ENCODE results near the gene LMO3.

GRCh38 chr12:16588812-16589211 lies 17.1 kb downstream of the LMO3 start:
- no peak for TF ChIP-seq POLR2A (IDR thresholded peaks at IDR 0.05)
- TF ChIP-seq, protein P1, sequence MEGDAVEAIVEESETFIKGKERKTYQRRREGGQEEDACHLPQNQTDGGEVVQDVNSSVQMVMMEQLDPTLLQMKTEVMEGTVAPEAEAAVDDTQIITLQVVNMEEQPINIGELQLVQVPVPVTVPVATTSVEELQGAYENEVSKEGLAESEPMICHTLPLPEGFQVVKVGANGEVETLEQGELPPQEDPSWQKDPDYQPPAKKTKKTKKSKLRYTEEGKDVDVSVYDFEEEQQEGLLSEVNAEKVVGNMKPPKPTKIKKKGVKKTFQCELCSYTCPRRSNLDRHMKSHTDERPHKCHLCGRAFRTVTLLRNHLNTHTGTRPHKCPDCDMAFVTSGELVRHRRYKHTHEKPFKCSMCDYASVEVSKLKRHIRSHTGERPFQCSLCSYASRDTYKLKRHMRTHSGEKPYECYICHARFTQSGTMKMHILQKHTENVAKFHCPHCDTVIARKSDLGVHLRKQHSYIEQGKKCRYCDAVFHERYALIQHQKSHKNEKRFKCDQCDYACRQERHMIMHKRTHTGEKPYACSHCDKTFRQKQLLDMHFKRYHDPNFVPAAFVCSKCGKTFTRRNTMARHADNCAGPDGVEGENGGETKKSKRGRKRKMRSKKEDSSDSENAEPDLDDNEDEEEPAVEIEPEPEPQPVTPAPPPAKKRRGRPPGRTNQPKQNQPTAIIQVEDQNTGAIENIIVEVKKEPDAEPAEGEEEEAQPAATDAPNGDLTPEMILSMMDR (IDR thresholded peaks at IDR 0.05) = no peak
